ENCODE measurements around the gene CBLL1.

GRCh38 chr7:107788662-107789061, 44.7 kb downstream of the CBLL1 start:
- TF ChIP-seq JUND (IDR thresholded peaks at IDR 0.05) (no peak), POLR2AphosphoS5 (IDR thresholded peaks at IDR 0.05; ENCODE audit: low read depth, low read length) (no peak), SIN3A (IDR thresholded peaks at IDR 0.05; ENCODE audit: low read depth) (no peak), ATF3 (IDR thresholded peaks at IDR 0.05) (no peak), YY1 (IDR thresholded peaks at IDR 0.05; ENCODE audit: extremely low read depth, insufficient replicate concordance, low read depth, low read length) (no peak), TCF7L2 (IDR thresholded peaks at IDR 0.05; ENCODE audit: borderline replicate concordance, extremely low read depth, insufficient read depth, insufficient read length) (no peak), POLR2A (IDR thresholded peaks at IDR 0.05; ENCODE audit: borderline replicate concordance, extremely low read depth, insufficient read depth, insufficient read length) (no peak)
- TF ChIP-seq, protein P1, sequence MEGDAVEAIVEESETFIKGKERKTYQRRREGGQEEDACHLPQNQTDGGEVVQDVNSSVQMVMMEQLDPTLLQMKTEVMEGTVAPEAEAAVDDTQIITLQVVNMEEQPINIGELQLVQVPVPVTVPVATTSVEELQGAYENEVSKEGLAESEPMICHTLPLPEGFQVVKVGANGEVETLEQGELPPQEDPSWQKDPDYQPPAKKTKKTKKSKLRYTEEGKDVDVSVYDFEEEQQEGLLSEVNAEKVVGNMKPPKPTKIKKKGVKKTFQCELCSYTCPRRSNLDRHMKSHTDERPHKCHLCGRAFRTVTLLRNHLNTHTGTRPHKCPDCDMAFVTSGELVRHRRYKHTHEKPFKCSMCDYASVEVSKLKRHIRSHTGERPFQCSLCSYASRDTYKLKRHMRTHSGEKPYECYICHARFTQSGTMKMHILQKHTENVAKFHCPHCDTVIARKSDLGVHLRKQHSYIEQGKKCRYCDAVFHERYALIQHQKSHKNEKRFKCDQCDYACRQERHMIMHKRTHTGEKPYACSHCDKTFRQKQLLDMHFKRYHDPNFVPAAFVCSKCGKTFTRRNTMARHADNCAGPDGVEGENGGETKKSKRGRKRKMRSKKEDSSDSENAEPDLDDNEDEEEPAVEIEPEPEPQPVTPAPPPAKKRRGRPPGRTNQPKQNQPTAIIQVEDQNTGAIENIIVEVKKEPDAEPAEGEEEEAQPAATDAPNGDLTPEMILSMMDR (IDR thresholded peaks at IDR 0.05 in 2 of 3, conservative IDR thresholded peaks at IDR 0.05 in 1 of 3; ENCODE audit: borderline replicate concordance in 1 of 3, insufficient read depth in 1 of 3, low read depth in 2 of 3, low read length in 2 of 3): no peak
- TF ChIP-seq, protein P2, sequence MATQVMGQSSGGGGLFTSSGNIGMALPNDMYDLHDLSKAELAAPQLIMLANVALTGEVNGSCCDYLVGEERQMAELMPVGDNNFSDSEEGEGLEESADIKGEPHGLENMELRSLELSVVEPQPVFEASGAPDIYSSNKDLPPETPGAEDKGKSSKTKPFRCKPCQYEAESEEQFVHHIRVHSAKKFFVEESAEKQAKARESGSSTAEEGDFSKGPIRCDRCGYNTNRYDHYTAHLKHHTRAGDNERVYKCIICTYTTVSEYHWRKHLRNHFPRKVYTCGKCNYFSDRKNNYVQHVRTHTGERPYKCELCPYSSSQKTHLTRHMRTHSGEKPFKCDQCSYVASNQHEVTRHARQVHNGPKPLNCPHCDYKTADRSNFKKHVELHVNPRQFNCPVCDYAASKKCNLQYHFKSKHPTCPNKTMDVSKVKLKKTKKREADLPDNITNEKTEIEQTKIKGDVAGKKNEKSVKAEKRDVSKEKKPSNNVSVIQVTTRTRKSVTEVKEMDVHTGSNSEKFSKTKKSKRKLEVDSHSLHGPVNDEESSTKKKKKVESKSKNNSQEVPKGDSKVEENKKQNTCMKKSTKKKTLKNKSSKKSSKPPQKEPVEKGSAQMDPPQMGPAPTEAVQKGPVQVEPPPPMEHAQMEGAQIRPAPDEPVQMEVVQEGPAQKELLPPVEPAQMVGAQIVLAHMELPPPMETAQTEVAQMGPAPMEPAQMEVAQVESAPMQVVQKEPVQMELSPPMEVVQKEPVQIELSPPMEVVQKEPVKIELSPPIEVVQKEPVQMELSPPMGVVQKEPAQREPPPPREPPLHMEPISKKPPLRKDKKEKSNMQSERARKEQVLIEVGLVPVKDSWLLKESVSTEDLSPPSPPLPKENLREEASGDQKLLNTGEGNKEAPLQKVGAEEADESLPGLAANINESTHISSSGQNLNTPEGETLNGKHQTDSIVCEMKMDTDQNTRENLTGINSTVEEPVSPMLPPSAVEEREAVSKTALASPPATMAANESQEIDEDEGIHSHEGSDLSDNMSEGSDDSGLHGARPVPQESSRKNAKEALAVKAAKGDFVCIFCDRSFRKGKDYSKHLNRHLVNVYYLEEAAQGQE (IDR thresholded peaks at IDR 0.05; ENCODE audit: low read depth): no peak
